Gastrocnemius medialis (tissue), 4 donors: Measurements from ENCODE around the gene JDP2.

ENCODE experiments used
- CTCF ChIP-seq, 5 experiments: fragments of 450-650 bp in 3 of 5; fragments of 200-600 bp in 2 of 5; sonication (generic) in 2 of 5; IDR thresholded peaks in 4 of 5; conservative IDR thresholded peaks in 1 of 5; 1 replicate in 4 of 5; 2 replicates in 1 of 5; pipeline ENCODE4 v1.5.1; 2016 to 2019; ENCODE audit warnings: antibody characterized with exemption in 5 of 5, mild to moderate bottlenecking in 3 of 5, moderate library complexity in 3 of 5
- POLR2A ChIP-seq, 2 donors: fragments of 450-650 bp; IDR thresholded peaks; one replicate each; pipeline ENCODE4 v1.6.1; 2017; ENCODE audit warnings: antibody characterized with exemption in 2 of 2, mild to moderate bottlenecking in 2 of 2, moderate library complexity in 2 of 2

- no peak for TF ChIP-seq CTCF (IDR thresholded peaks at IDR 0.05 in 4 of 5, conservative IDR thresholded peaks at IDR 0.05 in 1 of 5)
- TF ChIP-seq POLR2A (IDR thresholded peaks at IDR 0.05) = no peak
Measured at GRCh38 chr14:75520852-75521251, 93.0 kb downstream of the JDP2 start.
